ENCODE data around the gene COL2A1. TPM values are rescaled to one million over a fixed set of nuclear protein-coding genes. Genes with fewer than 3 reads are reported as not detected.

The COL2A1 gene
- total RNA-seq, 1 donor from 2014 or later = 69.1 TPM

DNA sequence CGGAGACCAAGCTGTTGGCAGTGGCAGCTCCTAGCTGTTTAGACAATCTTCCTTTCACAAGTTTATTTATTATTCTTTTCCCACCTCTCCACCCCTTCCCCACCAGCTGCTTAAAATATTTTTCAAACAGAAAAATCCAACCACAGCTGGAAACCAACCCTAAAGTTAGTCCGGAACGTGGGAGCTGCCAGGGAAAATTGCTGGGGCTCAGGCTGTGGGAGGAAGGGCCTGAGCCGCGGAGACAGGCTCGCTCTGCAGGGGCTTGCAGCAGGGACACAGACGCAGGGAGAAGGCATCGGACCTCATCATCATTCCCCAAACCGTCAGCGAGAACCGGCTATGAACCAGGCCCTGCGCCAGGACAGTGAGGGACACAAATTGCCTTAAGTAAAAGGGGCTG lies 56.9 kb downstream of the COL2A1 start:
- Mint-ChIP-seq H3K4me1 (peaks cover 22% of the 10 kb centered on the region), H3K27me3 (ENCODE audit: insufficient read depth, low read depth) (peaks cover 7% of the 10 kb centered on the region), H3K4me3 (no peak overlapping the region), H3K36me3 (no peaks in the 10 kb centered on the region), H3K27ac (peak overlapping the region; percentile 42), H3K9me3 (no peaks in the 10 kb centered on the region)
- H3K27me3 ChIP-seq = no peaks in the 10 kb centered on the region
- no peak for DNase-seq (ENCODE audit: low spot score)
- H4K20me1 ChIP-seq (ENCODE audit: low read depth) = no peaks in the 10 kb centered on the region
- H3K4me2 ChIP-seq = no peak overlapping the region
- no peak overlapping the region for H2AFZ ChIP-seq (replicated peaks)
- H3K9ac ChIP-seq = no peak overlapping the region
- peaks cover 9% of the 10 kb centered on the region for H3K4me1 ChIP-seq
- no peak overlapping the region for H3K4me3 ChIP-seq
- TF ChIP-seq EZH2phosphoT487 (IDR thresholded peaks at IDR 0.05) = no peak
- TF ChIP-seq EZH2 (IDR thresholded peaks at IDR 0.05) = no peak
- TF ChIP-seq CTCF (IDR thresholded peaks at IDR 0.05) = no peak
- no peak overlapping the region for H3K27ac ChIP-seq
- no peaks in the 10 kb centered on the region for H3F3A ChIP-seq (ENCODE audit: low read depth)
- no peaks in the 10 kb centered on the region for H3K9me3 ChIP-seq (ENCODE audit: low read depth)
- no peaks in the 10 kb centered on the region for H3K36me3 ChIP-seq
- no peaks in the 10 kb centered on the region for H3K79me2 ChIP-seq (ENCODE audit: low read depth)

DNA sequence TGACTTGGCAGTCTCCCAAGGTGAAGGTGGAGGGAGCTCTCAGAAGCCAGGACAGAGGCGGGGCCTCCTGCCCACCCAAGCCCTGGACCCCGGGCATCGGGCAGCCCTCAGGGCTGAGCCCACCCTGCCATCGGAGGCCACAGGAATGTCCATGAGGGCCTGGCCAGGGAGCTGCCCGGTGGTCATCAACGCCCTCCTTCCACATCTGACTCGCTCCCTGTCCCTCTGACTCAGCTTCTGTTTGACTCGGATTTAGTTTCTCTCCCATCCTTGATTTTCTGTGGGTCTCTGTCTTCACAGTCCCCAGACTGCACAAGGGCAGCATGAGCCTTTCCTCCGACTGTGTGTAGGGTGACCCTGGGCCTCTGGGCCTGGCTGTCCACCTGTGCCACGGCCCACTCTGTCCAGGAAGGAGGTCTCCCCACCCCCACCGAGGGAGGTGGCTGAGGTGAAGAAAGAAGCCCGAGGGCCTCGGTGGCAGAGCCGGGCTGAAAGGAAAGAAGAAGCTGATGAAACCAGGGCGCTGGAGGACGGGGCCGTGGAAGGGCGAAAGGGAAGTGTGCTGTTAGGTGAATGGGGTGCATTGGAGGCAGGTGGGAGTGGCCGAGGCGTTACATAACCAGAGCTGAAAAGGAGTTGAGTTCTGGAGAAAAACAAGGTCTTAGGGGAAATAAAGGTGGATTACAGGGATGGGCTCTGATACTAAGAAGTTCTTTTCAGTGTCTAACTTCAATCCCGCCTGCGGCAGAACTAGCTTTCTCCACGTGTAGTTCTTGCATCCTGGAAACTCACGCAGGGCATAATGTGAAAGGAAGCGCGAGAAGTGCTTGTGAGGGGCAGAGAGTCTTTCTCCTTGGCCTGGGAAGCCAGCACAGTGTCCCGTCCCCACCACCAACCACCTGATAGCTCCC lies 57.6 kb downstream of the COL2A1 start:
- no peak overlapping the region for H3K4me2 ChIP-seq
- peaks cover 9% of the 10 kb centered on the region for H3K4me1 ChIP-seq
- no peaks in the 10 kb centered on the region for H3K9me3 Mint-ChIP-seq
- H3K27ac ChIP-seq = no peak overlapping the region
- H4K20me1 ChIP-seq (ENCODE audit: low read depth) = no peaks in the 10 kb centered on the region
- peak overlapping the region; percentile 26 for H2AFZ ChIP-seq (replicated peaks)
- no peaks in the 10 kb centered on the region for H3K36me3 ChIP-seq
- no peaks in the 10 kb centered on the region for H3K36me3 Mint-ChIP-seq
- H3K9ac ChIP-seq = no peak overlapping the region
- no peaks in the 10 kb centered on the region for H3K9me3 ChIP-seq (ENCODE audit: low read depth)
- H3K4me3 Mint-ChIP-seq = peak overlapping the region; percentile 5
- peaks cover 4% of the 10 kb centered on the region for H3K27me3 ChIP-seq
- no peaks in the 10 kb centered on the region for H3F3A ChIP-seq (ENCODE audit: low read depth)
- no peaks in the 10 kb centered on the region for H3K79me2 ChIP-seq (ENCODE audit: low read depth)
- DNase-seq (ENCODE audit: low spot score) = no peak
- TF ChIP-seq CTCF (IDR thresholded peaks at IDR 0.05) = no peak
- no peak for TF ChIP-seq EZH2 (IDR thresholded peaks at IDR 0.05)
- H3K4me3 ChIP-seq = no peak overlapping the region
- peaks cover 22% of the 10 kb centered on the region for H3K4me1 Mint-ChIP-seq
- H3K27ac Mint-ChIP-seq = peak overlapping the region; percentile 42
- H3K27me3 Mint-ChIP-seq (ENCODE audit: insufficient read depth, low read depth) = peaks cover 5% of the 10 kb centered on the region

DNA sequence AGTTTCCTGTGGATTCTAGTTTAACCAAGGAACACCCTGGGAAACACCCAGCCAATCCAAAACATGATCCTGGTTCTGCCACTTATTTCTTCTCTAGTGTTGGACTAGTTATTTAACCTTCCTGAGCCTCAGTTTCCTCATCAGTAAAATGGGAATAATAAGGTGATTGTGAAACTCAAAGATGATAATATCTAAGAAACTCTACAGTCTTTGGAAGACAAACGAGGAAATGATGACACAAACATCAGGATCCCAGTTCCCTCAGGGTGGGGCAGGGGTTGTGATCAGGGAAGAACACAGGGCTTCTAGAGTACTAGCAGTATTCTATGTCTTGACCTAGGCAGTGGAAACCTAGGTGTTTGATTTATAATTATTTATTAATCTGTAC lies 58.9 kb downstream of the COL2A1 start:
- H3K4me2 ChIP-seq = no peak overlapping the region
- no peak overlapping the region for H2AFZ ChIP-seq (replicated peaks)
- Mint-ChIP-seq H3K4me3 (no peak overlapping the region), H3K9me3 (no peaks in the 10 kb centered on the region), H3K27me3 (ENCODE audit: insufficient read depth, low read depth) (peaks cover 2% of the 10 kb centered on the region), H3K27ac (no peak overlapping the region), H3K36me3 (no peaks in the 10 kb centered on the region), H3K4me1 (peaks cover 26% of the 10 kb centered on the region)
- H3K27me3 ChIP-seq = peaks cover 8% of the 10 kb centered on the region
- no peak overlapping the region for H3K27ac ChIP-seq
- peaks cover 9% of the 10 kb centered on the region for H3K4me1 ChIP-seq
- no peaks in the 10 kb centered on the region for H3K9me3 ChIP-seq (ENCODE audit: low read depth)
- H3K79me2 ChIP-seq (ENCODE audit: low read depth) = no peaks in the 10 kb centered on the region
- TF ChIP-seq EZH2phosphoT487 (IDR thresholded peaks at IDR 0.05) (no peak), EZH2 (IDR thresholded peaks at IDR 0.05) (no peak), CTCF (IDR thresholded peaks at IDR 0.05) (no peak)
- H3K4me3 ChIP-seq = no peak overlapping the region
- no peaks in the 10 kb centered on the region for H3K36me3 ChIP-seq
- no peak for DNase-seq (ENCODE audit: low spot score)
- no peaks in the 10 kb centered on the region for H4K20me1 ChIP-seq (ENCODE audit: low read depth)
- no peaks in the 10 kb centered on the region for H3F3A ChIP-seq (ENCODE audit: low read depth)
- H3K9ac ChIP-seq = no peak overlapping the region

Data from neural progenitor cell (in vitro differentiated cells).